Heart left ventricle (tissue), 13 donors: ENCODE results near the gene NDST1.

ENCODE experiments used
- CTCF ChIP-seq, 12 donors: fragments of 200-600 bp; sonication (generic) in 4 of 12; IDR thresholded peaks; one replicate each; pipeline versions ENCODE4 v1.5.0 to v1.8.0; 2018 to 2022; ENCODE audit warnings: antibody characterized with exemption in 12 of 12, mild to moderate bottlenecking in 5 of 12
- POLR2A ChIP-seq, 2 donors: fragments of 450-650 bp; IDR thresholded peaks; one replicate each; pipeline ENCODE4 v1.6.1; 2017; ENCODE audit warnings: antibody characterized with exemption in 2 of 2, mild to moderate bottlenecking in 2 of 2, moderate library complexity in 2 of 2
- donor health status: ischemic (EF 13 %, LVEDD 7.1; RV severe dilation, severe dysfunction).
- donor health status: DM: no; HTN: yes; CAD: no.
- donor health status: DM: no; HTN: no; CAD: no.
- donor health status: ischemic (EF 25% LVEDD 6.9; RV normal size, moderate dysfunction).
- donor health status: ischemic (EF 25% LVEDD 5.7; RV mildly dilated, moderate dysfunction).
- donor health status: ischemic (EF 35%, LVEDD 5.7; RV mildly dilated, moderate dysfunction).
- donor health status: nonischemic (EF 11% LVEDD 7.7; RV severe dilation, severe dysfunction).
- donor health status: DM: yes; HTN: yes; CAD: no.
- donor health status: PGD.
- donor health status: ischemic (EF 29% LVEDD 5.4; RV normal size, mild dysfunction).
- donor health status: nonischemic (EF 23%, LVEDD 6.1; RV moderate dilation, normal function).

GRCh38 chr5:150506571-150507473, 1.1 kb upstream of the NDST1 start:
- TF ChIP-seq POLR2A (IDR thresholded peaks at IDR 0.05) (no peak), CTCF (IDR thresholded peaks at IDR 0.05) (no peak)
